Fibroblast of lung (primary cell): ENCODE data around the gene LGALS7. TPM values are rescaled to one million over a fixed set of nuclear protein-coding genes. Genes with fewer than 3 reads are reported as not detected.

Experiments used
- DNase-seq, 2 donors: peaks; one replicate each; pipeline versions ENCODE4 v3.0.0 to v3.0.0-alpha.2; 2010; ENCODE audit warnings: low read depth in 2 of 2
- H2AFZ ChIP-seq: 2 replicates; pipeline ENCODE4 v1.5.1; 2012; ENCODE audit warnings: low read length, control low read depth, inconsistent platforms
- H3K27ac ChIP-seq: 2 replicates; pipeline ENCODE4 v1.5.1; 2011; ENCODE audit warnings: low read length, control low read depth; ENCODE audit not compliant: insufficient read depth
- H3K27me3 ChIP-seq: 2 replicates; pipeline ENCODE4 v1.5.1; 2011; ENCODE audit warnings: mild to moderate bottlenecking, low read length; ENCODE audit not compliant: control insufficient read depth, insufficient read depth
- H3K36me3 ChIP-seq: 2 replicates; pipeline ENCODE4 v1.5.1; 2011; ENCODE audit warnings: low read length; ENCODE audit not compliant: control insufficient read depth, insufficient read depth
- H3K4me1 ChIP-seq: 2 replicates; pipeline ENCODE4 v1.5.1; 2011; ENCODE audit warnings: low read length; ENCODE audit not compliant: control insufficient read depth, insufficient read depth; ENCODE audit errors: extremely low read depth
- H3K4me2 ChIP-seq: 2 replicates; pipeline ENCODE4 v1.5.1; 2011; ENCODE audit warnings: low read length, control low read depth; ENCODE audit not compliant: insufficient read depth; ENCODE audit errors: extremely low read depth
- H3K4me3 ChIP-seq, 4 experiments: fragments of 200-600 bp in 1 of 4; sonication (generic) in 1 of 4; replicated peaks in 1 of 4; 2 replicates each; pipeline ENCODE4 v1.5.1; 2011 to 2016; ENCODE audit warnings: low read length in 4 of 4, low read depth in 3 of 4, mild to moderate bottlenecking in 3 of 4, control low read depth in 2 of 4, inconsistent platforms in 1 of 4, mixed read lengths in 1 of 4; ENCODE audit not compliant: insufficient read depth in 1 of 4; ENCODE audit errors: control extremely low read depth in 1 of 4
- H3K79me2 ChIP-seq: 2 replicates; pipeline ENCODE4 v1.5.1; 2012; ENCODE audit warnings: mild to moderate bottlenecking, low read length, inconsistent platforms; ENCODE audit not compliant: control insufficient read depth, insufficient read depth
- H3K9ac ChIP-seq: 2 replicates; pipeline ENCODE4 v1.5.1; 2011; ENCODE audit warnings: mild to moderate bottlenecking, low read length, control low read depth; ENCODE audit not compliant: insufficient read depth
- H3K9me3 ChIP-seq: 2 replicates; pipeline ENCODE4 v1.5.1; 2012; ENCODE audit warnings: low read depth, low read length; ENCODE audit not compliant: control insufficient read depth, insufficient read depth
- H4K20me1 ChIP-seq: 2 replicates; pipeline ENCODE4 v1.5.1; 2011; ENCODE audit warnings: low read length; ENCODE audit not compliant: control insufficient read depth, insufficient read depth; ENCODE audit errors: extremely low read depth
- EZH2 ChIP-seq: IDR thresholded peaks from 2 replicates; pipeline ENCODE4 v1.5.1; 2012; ENCODE audit warnings: low read length, control low read depth, mild to moderate bottlenecking; ENCODE audit errors: missing control alignments
- polyA plus RNA-seq, 2 donors: library from polyadenylated mRNA; depleted of rRNA in 1 of 2; stranded (reverse) in 1 of 2; unstranded in 1 of 2; fragments of >200 nt; gene quantifications; 2 replicates each; pipeline ENCODE4 v1.2.1, GENCODE V29; 2011 to 2012; ENCODE audit warnings: missing spikeins in 1 of 2
- total RNA-seq: library from RNA; depleted of rRNA; stranded (reverse); fragments of >200 nt; gene quantifications from 2 replicates; pipeline ENCODE4 v1.2.1, GENCODE V29; 2014
- TF ChIP-seq, protein P1 (sequence below), 2 donors: IDR thresholded peaks in 1 of 2; conservative IDR thresholded peaks in 1 of 2; 1 replicate in 1 of 2; 2 replicates in 1 of 2; pipeline ENCODE4 v1.5.1; 2011 to 2012; ENCODE audit warnings: low read length in 2 of 2, control low read depth in 1 of 2, inconsistent platforms in 1 of 2, low read depth in 1 of 2, mild to moderate bottlenecking in 1 of 2

The LGALS7 gene
- total and polyA plus RNA-seq, 2 donors (not counting 1 experiment from before 2014, with no cell fraction given) = not detected

DNA sequence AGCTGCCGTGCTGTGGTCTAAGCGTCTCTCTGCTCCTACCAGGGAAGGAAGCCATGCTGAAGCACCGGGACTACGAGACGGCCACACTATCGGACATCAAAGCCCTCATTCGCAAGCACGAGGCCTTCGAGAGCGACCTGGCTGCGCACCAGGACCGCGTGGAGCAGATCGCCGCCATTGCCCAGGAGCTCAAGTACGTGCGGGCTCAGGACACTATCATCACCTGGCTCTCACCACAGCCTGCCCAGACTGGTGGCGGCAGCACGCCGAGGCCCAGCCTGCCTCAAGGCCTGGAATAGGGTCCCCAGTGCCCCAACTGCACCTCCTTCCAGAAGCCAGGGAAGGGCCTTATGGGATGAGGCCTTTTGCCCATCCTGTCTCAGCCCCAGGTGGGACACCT, 51.8 kb downstream of the LGALS7 start:
- H3K9me3 ChIP-seq = no peaks in the 10 kb centered on the region
- H3K4me1 ChIP-seq = peaks cover 11% of the 10 kb centered on the region
- DNase-seq = no peak
- H3K27ac ChIP-seq = no peak overlapping the region
- no peak overlapping the region for H3K9ac ChIP-seq
- no peaks in the 10 kb centered on the region for H4K20me1 ChIP-seq
- peaks cover 75% of the 10 kb centered on the region for H3K36me3 ChIP-seq
- H3K4me3 ChIP-seq = no peak overlapping the region
- H3K4me2 ChIP-seq = no peak overlapping the region
- no peaks in the 10 kb centered on the region for H3K27me3 ChIP-seq
- no peak overlapping the region for H2AFZ ChIP-seq
- H3K79me2 ChIP-seq = peaks cover 24% of the 10 kb centered on the region
- TF ChIP-seq, protein P1, sequence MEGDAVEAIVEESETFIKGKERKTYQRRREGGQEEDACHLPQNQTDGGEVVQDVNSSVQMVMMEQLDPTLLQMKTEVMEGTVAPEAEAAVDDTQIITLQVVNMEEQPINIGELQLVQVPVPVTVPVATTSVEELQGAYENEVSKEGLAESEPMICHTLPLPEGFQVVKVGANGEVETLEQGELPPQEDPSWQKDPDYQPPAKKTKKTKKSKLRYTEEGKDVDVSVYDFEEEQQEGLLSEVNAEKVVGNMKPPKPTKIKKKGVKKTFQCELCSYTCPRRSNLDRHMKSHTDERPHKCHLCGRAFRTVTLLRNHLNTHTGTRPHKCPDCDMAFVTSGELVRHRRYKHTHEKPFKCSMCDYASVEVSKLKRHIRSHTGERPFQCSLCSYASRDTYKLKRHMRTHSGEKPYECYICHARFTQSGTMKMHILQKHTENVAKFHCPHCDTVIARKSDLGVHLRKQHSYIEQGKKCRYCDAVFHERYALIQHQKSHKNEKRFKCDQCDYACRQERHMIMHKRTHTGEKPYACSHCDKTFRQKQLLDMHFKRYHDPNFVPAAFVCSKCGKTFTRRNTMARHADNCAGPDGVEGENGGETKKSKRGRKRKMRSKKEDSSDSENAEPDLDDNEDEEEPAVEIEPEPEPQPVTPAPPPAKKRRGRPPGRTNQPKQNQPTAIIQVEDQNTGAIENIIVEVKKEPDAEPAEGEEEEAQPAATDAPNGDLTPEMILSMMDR (conservative IDR thresholded peaks at IDR 0.05 in 1 of 2, IDR thresholded peaks at IDR 0.05 in 1 of 2; ENCODE audit: low read depth in 1 of 2, low read length in 2 of 2) = no peak
- TF ChIP-seq EZH2 = no peak

Other genes with a start within 250 kb of the LGALS7 start
- gene MAP4K1, start 155.6 kb downstream of the LGALS7 start, total RNA-seq = under 0.01 and 0.17 TPM in 2 replicates
- gene MAP4K1, start 155.6 kb downstream of the LGALS7 start, polyA plus RNA-seq = 0.09 and 0.12 TPM in 2 replicates
- gene EIF3K, start 154.3 kb downstream of the LGALS7 start, total RNA-seq = 198 and 334 TPM in 2 replicates
- 171 and 280 TPM in 2 replicates for gene EIF3K, start 154.3 kb downstream of the LGALS7 start, polyA plus RNA-seq
- 65.0 and 127 TPM in 2 replicates for gene ACTN4, start 125.9 kb downstream of the LGALS7 start, total RNA-seq
- gene ACTN4, start 125.9 kb downstream of the LGALS7 start, polyA plus RNA-seq = 363 and 683 TPM in 2 replicates
- 0.26 and 0.50 TPM in 2 replicates for gene CAPN12, start 29.0 kb downstream of the LGALS7 start, total RNA-seq
- gene CAPN12, start 29.0 kb downstream of the LGALS7 start, polyA plus RNA-seq = 0.07 and 0.20 TPM in 2 replicates
- not detected in 2 replicates for gene LGALS7B, start 15.7 kb upstream of the LGALS7 start, total RNA-seq
- 0.28 TPM in 1 of 2 replicates, not detected in the other for gene LGALS7B, start 15.7 kb upstream of the LGALS7 start, polyA plus RNA-seq
- not detected in 2 replicates for gene LGALS4, start 39.4 kb upstream of the LGALS7 start, total RNA-seq
- not detected in 2 replicates for gene LGALS4, start 39.4 kb upstream of the LGALS7 start, polyA plus RNA-seq
- gene ECH1, start 58.3 kb upstream of the LGALS7 start, total RNA-seq = 41.1 and 46.4 TPM in 2 replicates
- gene ECH1, start 58.3 kb upstream of the LGALS7 start, polyA plus RNA-seq = 37.8 and 40.0 TPM in 2 replicates
- gene HNRNPL, start 76.5 kb upstream of the LGALS7 start, total RNA-seq = 144 and 184 TPM in 2 replicates
- gene HNRNPL, start 76.5 kb upstream of the LGALS7 start, polyA plus RNA-seq = 189 and 275 TPM in 2 replicates
- gene RINL, start 104.8 kb upstream of the LGALS7 start, total RNA-seq = 2.6 and 3.5 TPM in 2 replicates
- gene RINL, start 104.8 kb upstream of the LGALS7 start, polyA plus RNA-seq = 0.59 and 0.86 TPM in 2 replicates
- 50.8 and 51.7 TPM in 2 replicates for gene SIRT2, start 126.1 kb upstream of the LGALS7 start, total RNA-seq
- 38.7 and 45.4 TPM in 2 replicates for gene SIRT2, start 126.1 kb upstream of the LGALS7 start, polyA plus RNA-seq
- 8.2 and 10.9 TPM in 2 replicates for gene NFKBIB, start 126.5 kb upstream of the LGALS7 start, total RNA-seq
- 8.3 and 9.8 TPM in 2 replicates for gene NFKBIB, start 126.5 kb upstream of the LGALS7 start, polyA plus RNA-seq
- not detected in 2 replicates for gene CCER2, start 138.7 kb upstream of the LGALS7 start, total RNA-seq
- gene CCER2, start 138.7 kb upstream of the LGALS7 start, polyA plus RNA-seq = 0.06 TPM in 1 of 2 replicates, not detected in the other
- gene SARS2, start 157.2 kb upstream of the LGALS7 start, total RNA-seq = 5.6 and 10.4 TPM in 2 replicates
- 7.2 and 10.1 TPM in 2 replicates for gene SARS2, start 157.2 kb upstream of the LGALS7 start, polyA plus RNA-seq
- gene MRPS12, start 157.4 kb upstream of the LGALS7 start, total RNA-seq = 21.8 and 22.3 TPM in 2 replicates
- gene MRPS12, start 157.4 kb upstream of the LGALS7 start, polyA plus RNA-seq = 14.7 and 20.1 TPM in 2 replicates
- 25.8 and 26.7 TPM in 2 replicates for gene FBXO17, start 202.2 kb upstream of the LGALS7 start, total RNA-seq
- 9.8 and 10.2 TPM in 2 replicates for gene FBXO17, start 202.2 kb upstream of the LGALS7 start, polyA plus RNA-seq